Hypothalamus (tissue), 51 donors: ENCODE data around the gene TNFSF15.

Source experiments
- DNase-seq, 51 donors: peaks; one replicate each; lab custom pipeline; 2025; lab: John Stamatoyannopoulos, UW

The TNFSF15 gene

DNA sequence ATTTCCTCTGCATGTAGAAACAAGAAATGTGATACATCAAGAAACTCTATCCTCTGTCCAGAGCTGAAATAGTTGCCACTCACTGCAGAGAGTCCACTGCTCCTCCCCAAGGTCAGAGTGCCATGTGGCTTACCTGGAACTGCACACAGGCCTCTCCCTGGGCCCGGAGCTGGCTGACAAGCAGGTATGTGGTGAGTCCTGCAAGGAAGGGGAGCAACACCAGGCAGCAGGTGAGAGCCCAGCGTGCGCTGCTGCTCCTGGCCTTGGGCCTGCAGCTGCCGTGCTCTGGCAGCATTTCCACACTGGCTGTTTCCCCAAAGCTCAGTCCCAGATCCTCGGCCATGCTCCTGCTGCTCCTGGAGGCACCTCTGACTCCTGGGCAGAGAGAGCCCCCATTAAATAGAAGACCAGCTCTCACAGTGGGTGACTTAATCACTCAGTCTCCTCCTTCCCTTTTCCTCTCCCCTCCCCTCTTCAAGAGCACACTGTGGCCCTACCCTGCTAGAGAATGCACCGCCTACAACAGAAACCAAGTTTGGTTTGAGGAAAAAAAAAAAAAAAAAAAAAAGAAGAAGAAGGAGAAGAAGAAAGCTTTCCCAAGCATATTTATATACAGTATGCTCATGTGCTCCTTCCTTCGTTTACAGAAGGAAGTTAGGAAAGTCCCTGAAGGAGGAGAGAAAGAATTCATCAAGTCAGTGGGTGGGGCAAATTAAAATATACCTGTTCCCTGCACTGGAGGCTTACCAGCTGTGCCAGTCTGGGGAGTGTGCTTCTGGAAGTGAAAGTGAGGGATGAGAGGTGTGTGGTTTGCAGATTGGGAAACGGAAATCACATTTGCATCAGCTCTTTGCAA is at the start of gene TNFSF15:
Gene TNFSF15, minus strand, starts transcription at position 370 of the 856 bp plus-strand sequence. Its CDS starts 27 bp downstream, at position 343.
- DNase-seq, result no peak

DNA sequence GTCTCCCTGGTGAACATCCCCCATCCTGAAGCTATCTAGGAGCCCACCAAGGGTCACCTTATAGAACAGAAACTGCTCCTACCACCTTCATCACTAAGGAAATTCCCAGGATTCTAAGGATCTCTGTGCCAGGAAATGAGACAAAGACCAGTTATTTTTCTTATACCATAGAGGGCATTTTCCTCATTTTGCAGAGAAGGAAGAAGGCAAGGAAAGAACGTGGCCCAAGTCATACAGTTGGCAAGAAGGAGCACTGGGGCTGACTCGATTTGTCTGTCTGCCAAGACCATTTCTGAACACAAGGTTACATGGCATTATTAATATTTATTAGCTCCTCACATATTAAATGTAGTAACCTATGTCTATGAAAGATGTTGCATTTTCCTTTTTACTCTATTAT is 49.6 kb upstream of the TNFSF15 start:
- DNase-seq, result no peak

DNA sequence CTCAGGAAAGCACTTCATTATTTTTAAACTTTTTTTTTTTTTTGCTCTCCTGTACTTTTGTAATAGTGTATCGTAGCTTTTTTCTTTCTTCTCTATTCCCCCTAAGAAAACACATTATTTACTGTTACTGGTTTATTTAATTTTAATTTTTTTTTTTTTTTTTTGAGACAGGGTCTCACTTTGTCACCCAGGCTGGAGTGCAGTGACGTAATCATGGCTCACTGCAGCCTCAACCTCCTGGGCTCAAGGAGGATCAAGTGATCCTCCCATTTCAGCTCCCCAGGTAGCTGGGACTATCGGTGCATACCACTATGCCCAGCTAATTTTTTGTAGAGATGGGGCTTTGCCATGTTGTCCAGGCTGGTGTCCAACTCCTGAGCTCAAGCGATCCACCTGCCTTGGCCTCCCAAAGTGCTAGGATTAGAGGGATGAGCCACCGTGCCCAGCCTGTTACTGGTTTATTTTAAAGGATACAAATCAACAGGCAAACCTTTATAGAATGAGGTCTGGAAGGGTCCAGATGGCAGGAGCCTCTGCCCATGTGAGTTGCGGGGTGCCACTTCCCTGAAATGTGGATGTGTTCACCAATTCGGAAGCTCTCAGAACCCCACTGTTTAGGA is 49.0 kb upstream of the TNFSF15 start:
- DNase-seq, result no peak

DNA sequence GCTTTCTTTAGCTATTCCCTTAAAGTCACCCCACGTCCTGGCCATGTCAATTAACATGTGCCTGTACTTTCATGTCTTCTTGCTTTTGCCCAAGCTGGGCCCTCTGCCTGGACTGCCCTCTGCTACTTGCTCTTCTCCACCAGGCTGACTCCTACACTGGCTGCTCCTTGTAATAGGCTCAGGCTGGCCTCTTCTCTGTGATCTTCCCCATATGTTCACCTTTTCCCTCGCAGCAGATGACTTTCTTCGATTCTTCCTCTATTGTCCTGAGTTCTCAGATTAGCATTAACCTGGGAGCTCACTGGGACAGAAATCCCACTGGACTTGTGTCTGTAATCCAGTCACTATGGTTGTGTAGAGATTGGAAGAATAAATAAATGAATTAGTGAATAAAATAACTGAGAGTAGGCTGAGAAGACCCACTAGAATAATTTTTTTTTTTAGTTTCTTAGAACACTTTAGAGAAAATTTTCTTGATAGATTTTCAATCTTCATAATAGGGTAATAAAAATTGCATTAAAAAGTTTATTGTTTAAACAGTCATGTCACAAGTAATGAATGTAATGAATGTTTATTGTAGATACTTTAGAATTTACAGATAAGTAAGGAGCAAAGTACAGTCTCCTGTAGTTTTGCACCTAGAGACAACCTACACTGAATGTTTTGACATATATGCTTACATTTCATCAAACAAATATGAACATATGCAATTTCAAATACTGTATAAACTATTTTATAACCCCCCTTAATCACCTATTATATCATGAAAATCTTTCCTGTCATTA is 47.4 kb upstream of the TNFSF15 start:
- no peak for DNase-seq

DNA sequence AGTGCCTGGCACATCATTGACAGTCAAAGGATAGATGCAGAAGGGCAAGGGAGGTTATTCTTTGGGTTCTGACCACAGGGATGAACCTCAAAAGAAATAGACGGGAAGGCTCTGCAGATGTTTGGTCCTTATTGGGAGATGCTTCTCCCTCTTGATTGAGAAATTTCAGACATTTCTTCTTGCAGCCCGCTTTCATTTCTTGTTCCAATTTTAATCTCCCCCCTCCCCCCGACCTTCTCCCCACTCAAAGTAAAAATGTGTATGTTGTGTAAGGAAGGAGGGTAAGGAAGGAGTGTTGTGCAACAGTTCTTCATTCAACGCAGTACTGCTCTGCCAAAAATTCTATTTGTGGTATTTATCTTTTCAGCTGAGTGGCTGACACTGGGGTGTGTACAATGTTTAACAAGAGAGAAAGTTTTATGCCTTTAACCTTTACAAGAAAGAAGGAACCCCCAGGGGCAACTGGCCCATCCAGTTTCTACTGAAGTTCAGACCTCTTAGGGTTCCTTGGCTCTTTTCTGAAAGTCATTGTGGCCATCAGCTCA is 46.3 kb upstream of the TNFSF15 start:
- peak in 3 of 51 donors; percentile 1 to 12 (median 6) for DNase-seq

DNA sequence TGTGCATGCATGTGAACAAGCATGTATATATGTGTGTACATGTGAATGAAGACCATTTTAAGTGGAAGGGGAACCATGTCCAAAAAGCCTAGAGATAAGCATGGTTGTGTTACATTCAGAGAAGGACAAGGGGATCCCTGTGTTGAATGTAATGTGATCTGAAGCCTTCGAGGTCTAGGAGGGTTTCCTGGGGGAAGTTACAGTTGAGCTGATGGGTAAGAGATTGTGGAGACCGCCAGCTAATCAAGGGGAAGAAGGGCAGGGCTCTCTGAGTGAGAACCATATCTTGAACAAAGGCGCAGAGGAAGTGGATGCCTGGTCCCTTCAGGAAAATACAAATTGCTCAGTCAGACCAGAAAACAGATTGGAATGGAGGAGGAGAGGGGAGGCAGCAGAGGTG is 45.5 kb upstream of the TNFSF15 start:
- DNase-seq, result no peak

DNA sequence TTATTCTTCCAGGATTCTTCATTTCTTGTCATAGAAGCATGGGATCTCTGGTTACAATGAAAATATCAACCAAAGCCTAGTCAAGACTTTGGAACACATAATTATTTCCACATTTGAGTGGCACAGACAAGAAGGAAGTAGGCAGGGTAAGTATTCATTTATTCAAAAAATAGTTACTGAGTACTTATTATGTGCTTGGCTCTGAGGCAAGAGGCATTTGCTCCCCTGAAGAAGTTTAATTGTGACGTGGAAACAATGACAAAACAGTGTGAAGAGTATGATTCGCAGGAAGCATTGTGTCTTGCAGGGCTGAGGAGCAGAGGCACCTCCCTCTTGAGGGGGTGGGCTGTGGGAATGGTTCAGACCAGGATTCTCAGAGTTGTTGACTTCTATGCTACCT is 45.0 kb upstream of the TNFSF15 start:
- no peak for DNase-seq

DNA sequence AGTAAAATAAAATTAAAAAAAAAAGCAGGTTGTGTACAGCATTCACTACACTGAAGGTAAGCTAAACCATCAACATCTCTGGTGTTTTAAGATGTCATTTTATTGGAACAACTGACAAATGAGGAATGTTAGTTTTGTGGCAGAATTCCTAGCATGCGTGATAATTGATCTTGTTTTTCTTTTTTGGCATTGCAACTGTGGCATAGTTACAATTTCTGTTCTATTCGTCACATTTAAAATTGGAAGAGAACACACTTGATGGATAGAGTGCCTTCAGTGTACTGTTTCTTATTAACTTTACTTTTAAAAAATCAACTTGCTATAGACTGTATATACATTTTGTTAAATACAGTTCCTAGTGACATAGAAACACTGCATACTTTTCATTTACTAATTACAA is 43.6 kb upstream of the TNFSF15 start:
- no peak for DNase-seq

DNA sequence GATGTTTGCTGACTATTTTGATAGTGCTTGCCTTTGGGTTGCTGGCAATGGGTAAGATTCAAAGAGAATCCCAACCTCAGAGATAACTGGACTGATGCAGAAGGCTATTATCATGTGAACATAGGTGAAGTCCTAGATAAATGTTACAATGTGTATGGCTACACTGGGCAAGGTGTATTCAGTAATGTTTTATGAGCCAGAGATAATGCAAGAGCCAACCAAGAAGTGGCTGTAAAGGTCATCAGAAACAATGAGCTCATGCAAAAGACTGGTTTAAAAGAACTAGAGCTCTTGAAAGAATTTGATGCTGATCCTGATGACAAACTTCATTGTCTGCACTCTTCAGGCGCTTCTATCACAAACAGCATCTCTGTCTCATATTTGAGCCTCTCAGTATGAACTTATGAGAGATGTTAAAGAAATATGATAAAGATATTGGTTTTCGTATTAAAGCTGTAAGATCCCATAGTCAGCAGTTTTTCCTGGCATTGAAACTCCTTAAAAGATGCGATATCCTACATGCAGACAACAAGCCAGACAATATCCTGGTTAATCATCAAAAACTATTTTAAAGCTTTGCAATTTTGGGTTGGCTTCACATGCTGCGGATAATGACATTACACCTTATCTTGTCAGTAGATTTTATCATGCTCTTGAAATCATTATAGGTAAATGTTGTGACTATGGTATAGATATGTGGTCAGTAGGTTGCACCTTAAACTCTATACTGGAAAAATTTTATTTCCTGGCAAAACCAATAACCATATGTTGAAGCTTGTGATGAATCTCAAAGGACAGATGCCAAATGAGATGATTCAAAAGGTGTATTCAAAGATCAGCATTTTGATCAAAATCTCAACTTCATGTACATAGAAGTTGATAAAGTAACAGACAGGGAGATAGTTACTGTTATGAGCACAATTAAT is 41.9 kb upstream of the TNFSF15 start:
- no peak for DNase-seq

DNA sequence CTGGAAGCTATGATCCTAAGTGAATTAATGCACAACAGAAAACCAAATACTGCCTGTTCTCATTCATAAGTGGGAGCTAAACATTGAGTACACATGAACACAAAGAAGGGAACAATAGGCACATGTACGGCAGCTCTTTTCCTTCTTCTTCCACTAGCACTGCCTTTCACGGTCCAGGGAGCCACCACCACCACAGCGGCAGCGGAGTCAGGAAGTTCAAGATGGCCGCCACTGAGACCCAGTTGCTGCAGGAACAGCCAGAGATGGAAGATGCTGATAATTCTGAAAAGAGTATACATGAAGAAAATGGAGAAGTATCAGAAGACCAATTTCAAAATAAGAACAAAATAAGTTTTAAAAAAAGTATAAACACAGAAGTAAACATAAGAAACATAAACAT is 39.5 kb upstream of the TNFSF15 start:
- DNase-seq, result no peak

DNA sequence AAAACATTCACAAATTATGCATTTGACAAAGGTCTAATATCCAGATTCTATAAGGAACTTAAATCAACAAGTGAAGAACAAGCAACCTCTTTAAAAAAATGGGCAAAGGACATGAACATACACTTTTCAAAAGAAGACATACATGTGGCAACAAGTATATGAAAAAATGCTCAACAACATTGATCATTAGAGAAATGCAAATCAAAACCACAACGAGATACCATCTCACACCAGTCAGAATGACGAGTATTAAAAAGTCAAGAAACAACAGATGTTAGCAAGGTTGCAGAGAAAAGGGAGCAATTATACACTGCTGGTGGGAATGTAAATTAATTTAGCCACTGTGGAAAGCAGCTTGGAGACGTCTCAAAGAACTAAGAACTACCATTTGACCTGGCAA is 38.9 kb upstream of the TNFSF15 start:
- no peak for DNase-seq

DNA sequence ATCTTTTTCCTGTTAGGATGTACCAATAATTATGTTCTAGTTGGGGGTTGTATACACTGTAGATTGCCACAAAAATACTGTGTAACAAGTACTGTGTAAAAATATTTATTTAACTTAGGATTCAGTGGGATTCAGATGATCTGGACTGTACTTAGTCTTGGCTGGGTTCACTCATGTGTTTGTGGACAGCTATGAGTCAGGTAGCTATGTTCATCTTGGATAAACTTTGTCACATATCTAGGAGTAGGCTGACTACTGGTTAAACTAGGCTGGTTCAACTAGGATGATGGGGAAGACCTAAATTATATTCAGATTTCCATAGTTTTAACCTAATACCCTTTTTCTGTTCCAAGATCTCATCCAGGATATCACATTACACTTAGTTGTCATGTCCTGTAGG is 32.1 kb upstream of the TNFSF15 start:
- no peak for DNase-seq

DNA sequence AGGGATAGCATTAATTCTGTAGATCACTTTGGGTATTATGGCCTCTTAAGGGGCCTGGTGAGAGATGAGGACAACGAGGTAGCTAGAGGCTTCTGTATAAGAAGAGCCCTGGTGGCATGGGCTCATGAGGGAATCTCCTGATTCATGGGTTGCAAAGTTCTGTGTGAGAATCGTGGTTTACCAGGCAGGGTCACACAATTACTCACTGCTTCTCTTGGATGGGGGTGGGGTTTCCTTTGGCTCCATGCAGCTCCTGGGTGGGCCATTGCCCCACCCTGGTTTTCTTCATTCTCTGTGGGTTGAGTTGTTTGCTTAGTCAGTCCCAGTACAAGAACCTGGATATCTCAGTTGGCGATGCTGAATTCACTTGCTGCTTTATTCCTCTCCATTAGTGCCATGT is 30.9 kb upstream of the TNFSF15 start:
- DNase-seq, result no peak

DNA sequence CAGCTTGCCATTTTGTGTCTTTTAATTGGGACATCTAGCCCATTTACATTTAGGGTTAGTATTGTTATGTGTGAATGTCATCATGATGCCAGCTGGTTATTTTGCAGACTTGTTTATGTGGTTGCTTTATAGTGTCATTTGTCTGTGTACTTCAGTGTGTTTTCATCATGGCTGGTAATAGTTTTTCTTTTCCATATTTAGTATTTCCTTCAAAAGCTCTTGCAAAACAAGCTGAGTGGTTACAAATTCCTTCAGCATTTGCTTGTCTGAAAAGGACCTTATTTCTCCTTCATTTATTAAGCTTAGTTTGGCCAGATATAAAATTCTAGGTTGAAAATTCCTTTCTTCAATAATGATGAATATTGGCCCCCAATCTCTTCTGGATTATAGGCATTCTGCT is 28.5 kb upstream of the TNFSF15 start:
- no peak for DNase-seq

DNA sequence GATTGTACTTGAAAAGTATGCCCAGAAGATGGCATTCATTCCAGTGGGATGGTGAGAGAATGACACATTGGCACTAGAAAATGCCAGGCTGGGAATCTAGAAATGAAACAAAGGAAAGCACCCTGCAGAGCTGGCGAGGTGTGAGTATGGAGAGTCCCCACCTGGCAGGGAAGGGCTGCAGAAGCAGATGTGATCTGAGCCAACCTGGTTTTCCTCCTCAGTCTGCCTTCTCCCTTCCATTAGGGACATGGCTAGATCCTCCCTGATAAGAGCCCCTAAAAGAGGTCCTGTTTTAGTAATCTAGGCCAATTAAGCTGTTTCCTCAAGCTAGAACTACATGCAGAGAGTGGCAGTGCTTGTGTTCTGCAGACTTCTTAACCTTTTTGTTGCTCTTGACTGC is 24.7 kb upstream of the TNFSF15 start:
- DNase-seq, result no peak

DNA sequence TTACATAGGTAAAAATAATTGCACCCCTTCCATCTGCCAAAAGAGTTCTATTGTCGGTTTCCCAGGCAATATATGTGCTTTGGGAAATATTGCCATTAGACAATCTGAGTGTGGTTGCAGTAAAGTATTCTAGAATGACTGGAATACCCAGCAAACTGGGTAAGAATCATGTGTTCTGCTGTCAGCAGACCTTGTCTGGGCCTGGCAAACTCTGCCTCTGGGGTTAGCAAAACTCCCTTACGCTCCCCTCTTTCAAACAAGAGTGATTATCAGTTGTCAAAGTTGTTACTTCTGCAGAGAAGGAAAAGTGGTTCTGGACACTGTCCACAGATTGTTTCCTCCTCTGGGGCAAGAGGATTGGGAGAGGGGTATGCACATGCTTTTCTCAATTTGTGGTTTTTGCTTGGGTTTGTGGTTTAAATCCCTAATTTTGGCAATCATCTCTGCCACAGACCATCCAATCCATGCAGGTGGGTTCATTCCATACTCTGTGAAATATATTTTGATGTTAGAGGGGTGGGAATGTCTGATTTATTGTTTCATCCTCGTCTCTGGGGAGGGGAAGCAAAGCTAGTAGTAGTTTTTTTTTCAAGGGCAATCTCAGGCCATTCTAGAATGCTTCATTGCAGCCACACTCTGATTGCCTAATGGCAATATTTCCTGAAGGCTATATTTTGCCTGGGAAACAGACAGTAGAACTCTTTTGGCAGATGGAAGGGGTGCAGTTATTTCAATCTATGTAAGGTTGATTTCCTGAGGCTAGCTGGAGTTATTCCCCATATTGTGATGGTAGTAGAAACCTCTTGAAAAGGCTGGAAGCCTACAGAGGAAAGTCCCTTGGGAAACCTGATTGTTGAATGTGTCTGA is 24.0 kb upstream of the TNFSF15 start:
- no peak for DNase-seq

DNA sequence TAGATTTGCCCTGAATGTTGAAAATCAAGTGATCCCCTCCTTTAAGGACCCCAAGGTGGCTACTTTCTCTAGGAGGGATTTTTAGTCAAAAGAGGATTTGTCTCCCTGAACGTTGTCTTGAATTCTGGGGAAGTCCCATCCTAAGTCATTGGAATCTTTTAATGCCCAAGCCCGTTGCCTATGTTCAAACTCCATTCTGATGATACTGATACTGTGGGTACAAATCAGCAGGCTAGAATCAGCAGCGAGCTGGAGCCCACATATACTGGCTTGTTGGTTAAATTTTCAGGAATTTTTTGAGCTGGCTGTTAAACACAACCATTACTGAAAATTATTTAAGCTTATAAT is 22.4 kb upstream of the TNFSF15 start:
- DNase-seq, result no peak

DNA sequence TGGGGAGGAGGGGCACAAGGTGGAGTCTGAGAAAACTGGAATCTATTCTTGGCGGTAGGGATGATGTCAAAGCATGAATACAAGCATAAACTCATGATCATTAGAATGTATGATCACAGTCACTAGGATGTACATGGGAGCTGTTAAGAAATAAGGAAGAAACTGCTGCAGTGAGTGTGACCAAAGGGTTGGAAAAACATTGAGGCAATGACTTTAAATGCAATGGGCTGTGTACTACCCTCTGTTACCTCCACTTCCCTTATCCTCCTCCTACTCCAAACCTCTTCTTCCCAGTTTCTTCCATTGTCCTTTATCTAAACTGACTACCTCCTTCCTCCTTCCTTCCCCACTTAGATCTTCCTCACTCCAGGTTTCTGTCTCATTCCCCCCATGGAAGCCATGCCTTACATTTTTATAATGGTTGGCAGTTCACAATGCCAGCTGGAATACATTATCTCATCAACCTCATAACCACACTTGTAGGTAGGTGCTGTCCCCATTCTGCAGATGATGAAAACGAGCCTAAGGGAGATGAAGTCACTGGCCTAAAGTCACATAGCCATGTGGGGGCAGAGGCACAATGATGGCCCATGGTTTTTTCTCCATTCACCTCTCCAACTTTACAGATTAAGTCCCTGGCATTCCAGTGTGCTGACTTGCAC is 21.9 kb upstream of the TNFSF15 start:
- DNase-seq, result no peak

DNA sequence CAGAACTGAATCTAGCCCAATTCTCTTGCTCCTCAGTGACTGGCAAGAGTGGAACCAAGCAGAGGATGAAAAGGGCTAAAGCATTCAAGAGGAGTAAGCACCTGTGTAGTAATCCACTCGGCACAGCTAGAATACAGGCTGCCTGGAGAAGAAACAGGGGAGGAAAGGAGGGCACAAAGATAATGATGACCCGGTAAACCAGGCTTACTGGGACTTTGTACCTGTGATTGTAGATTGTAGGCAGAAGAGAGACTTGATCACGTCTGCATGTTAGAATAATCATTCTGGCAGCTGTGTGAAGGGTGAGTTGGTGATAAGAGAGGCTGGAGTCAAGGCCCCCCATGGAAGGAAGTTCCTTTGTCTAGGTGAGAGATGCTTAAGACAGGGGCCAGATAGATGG is 20.6 kb upstream of the TNFSF15 start:
- DNase-seq, result no peak
